Mesenteric fat pad (tissue), 1 donor: ENCODE measurements around the gene PEX7. TPM values are rescaled to one million over a fixed set of nuclear protein-coding genes. Genes with fewer than 3 reads are reported as not detected.
A peak's percentile ranks its signal among the peaks of the same experiment; 100 is the strongest.
"Not testable (repeated sequence)": the region's sequence is repeated elsewhere in the genome, so short reads cannot be mapped to it uniquely, and the experiment has no call there.

Source experiments
- DNase-seq: peaks from one replicate; pipeline ENCODE4 v3.0.0-alpha.2; 2020; ENCODE audit warnings: low spot score
- long read RNA-seq: library from polyadenylated mRNA; unstranded; transcript quantifications from one replicate; pipeline ENCODE4 v2.0.0, GENCODE V29; 2020
- total RNA-seq: library from RNA; stranded (reverse); fragmentation: NEBNext Ultra II Directional; extraction: Animal tissue kit (Norgen Biotek cat#: 25700); gene quantifications from one replicate; pipeline ENCODE4 v1.2.1, GENCODE V29; 2021
- donor health status: DM: yes; HTN: yes; CAD: no.

PEX7 gene, protein sequence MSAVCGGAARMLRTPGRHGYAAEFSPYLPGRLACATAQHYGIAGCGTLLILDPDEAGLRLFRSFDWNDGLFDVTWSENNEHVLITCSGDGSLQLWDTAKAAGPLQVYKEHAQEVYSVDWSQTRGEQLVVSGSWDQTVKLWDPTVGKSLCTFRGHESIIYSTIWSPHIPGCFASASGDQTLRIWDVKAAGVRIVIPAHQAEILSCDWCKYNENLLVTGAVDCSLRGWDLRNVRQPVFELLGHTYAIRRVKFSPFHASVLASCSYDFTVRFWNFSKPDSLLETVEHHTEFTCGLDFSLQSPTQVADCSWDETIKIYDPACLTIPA
- total RNA-seq = 5.3 TPM
- long read RNA-seq, transcript PEX7-201 (10 exons, 1,464 nt) = major isoform, 9 of 12 reads
- long read RNA-seq, partial matches to known transcripts = 0 of 12 reads
- long read RNA-seq, other reads (novel, unspliced or antisense) = 3 of 12 reads

DNA sequence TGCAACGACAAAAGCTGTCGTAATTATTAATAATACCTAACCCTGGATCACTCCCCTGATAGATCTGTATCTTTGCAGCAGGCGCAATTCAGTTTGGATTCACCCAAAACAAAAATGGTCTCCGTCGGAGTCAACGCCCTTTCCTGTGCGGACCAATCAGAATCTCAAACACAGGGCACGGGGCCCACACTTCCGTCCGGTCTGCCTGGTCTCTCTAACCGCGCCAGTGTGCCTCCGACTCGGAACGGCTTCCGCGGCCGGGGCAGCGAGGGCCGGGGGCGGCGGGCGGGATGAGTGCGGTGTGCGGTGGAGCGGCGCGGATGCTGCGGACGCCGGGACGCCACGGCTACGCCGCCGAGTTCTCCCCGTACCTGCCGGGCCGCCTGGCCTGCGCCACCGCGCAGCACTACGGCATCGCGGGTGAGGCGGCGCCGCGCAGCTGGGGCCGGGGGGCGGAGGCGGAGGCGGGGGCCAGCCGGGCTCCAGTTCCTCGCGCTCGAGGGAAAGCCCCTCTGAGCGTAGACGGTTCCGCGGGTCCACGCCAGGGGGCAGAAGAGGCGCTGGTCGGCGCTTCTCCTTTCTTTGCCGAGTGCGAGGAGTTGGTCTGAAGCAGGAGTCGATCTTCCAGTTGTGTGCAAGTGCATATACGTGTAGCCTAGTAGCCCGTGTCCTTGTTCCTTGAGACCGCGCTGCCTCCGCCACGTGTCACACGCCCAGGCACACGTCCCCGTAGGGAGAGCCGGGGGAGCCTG, at the start of gene PEX7:
TSS of gene PEX7 (plus strand) at position 217 of the 752 bp plus-strand sequence. CDS start at position 291, 74 bp downstream.
- DNase-seq = peak; percentile 95

- DNase-seq = no peak
Measured at GRCh38 chr6:136772685-136773472, 49.5 kb upstream of the PEX7 start.

- no peak for DNase-seq
Measured at GRCh38 chr6:136773473-136773796, 49.0 kb upstream of the PEX7 start.

DNA sequence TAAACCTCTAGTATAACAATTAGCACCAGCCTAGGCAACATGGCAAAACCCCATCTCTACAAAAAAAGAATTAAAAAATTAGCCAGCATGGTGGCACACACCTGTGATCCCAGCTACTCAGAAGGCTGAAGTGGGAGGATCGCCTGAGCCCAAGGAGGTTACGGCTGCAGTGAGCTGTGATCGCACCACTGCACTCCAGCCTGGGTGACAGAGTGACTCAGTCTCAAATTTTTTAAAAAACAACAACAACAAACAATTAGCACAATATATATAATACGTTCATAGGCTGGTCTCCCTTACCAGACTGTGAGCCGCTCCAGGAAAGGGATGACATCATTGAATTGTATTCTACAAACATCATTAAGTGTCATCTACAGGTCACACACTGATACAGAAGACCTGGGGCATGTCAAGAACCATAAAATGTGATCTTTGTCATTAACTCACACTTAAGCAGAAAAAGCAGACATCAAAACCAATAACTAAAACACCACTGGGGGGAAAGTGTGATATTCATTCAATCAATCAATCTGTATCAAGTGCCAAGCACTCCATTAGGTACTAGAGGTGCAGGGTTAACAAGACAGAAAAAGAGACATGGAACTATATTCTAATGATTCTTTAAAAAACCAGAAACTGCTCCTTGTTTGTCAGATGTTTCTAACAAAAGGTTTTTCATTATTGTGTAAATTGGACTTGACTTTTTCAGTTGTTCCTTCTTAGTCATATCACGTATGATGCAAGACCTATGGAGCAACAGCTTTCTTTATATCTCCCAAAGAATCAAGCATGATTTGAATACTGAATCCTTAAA, 48.0 kb upstream of the PEX7 start:
- no peak for DNase-seq

DNA sequence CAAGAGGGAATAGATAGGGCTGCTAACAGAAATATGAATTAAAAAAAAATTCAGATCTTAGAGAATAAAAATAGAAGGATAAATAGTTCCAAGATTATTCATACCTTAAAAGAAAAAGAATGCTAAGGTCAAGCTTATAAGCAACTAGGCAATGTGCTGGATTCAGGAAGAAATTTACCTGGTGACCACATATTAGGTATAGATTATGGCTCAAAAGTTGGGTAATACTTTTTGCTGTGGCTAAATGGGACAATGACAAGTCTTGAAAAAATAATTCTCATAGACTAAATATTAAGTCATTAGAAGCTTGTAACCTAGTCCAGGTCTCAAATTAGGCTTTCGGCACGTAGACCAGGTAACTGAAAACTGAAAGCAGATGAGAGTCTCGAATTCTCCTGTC, 47.3 kb upstream of the PEX7 start:
- no peak for DNase-seq

DNA sequence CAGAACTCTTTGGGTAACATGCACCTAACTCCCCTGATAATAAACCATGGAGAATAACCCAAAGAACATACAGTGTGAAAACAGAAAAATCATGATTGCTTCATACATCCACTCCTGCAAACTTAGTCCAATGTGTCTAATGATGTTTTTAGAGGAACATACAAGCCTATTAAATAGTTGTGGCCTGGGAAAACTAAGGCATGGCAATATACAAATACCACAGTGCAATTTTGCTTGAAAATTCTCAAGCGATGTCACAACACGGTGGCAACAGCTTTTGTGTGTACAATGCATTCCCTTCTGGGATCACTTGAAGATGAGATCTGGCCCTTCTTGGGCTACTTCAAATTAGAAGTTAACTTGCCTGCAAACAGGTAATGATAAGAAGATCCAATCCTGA, 46.8 kb upstream of the PEX7 start:
- DNase-seq = no peak

- no peak for DNase-seq
Measured at GRCh38 chr6:136777651-136778050, 44.7 kb upstream of the PEX7 start.

DNA sequence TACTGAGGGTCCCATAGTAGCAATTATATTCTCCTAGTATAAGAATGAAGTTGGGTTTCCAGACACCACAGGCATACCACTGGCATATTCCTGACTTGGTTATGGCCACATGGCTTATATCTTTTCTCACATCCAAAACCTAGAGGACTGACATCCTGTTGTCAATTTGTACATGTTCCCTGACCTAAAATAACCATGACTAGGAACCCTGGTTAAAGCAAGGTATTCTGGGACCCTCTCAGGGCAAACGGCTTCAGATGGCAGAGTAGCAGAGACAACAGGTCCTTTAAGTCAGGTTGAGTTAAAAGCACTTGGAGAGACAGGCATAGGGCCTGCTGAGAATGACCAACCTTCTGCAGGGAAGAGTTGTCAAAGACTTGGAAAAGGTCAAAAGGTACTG, 42.7 kb upstream of the PEX7 start:
- DNase-seq = no peak

DNA sequence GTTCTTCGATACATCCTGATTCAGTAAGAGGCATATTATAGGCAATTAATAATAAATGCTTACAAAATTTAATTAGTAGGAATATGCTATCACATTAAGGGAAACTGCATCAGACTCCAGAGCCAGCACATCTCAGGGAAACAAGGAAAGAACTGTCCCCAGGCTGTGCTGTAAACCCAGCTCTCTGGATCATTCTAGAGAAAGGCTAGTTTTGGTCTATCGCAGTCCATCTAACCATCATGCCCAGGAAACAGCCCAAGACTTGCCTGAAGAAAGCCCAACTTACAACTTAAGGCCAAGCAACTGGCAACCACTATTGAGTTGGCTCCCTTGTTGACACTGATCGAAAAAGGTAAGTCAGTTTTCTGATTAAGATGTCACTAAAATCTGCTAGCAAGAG, 41.4 kb upstream of the PEX7 start:
- DNase-seq = no peak

DNA sequence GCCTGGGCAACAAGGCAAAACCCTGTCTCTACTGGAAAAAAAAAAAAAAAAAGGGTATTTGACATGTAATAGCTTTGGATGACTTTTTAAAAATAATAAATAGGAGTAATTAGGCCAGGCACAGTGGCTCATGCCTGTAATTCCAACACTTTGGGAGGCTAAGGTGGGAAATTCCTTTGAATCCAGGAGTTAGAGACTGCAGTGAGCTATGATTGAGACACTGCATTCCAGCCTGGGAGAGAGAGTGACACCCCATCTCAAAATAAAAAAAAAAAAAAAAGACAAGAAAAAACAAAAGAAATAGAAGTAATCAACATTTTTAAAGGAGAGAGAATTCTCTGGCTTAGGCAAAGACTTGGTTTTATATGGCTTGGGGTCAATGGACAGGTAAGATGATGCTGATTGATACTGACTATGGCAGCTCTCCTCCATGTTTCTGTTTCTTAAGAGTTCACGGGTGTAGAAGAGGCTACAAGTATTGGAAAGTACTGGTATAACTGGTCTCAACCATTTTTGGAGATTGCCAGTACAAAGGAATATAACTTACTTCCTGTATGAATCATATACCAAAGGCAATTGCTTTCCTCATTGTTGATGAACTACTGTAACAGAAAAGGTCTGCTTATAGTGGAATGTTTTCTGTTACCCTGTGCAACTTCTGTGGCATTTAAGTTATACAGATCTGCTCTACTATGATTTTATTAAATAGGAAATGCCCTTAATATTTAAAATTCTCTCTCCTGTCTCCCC, 40.2 kb upstream of the PEX7 start:
- no peak for DNase-seq

DNA sequence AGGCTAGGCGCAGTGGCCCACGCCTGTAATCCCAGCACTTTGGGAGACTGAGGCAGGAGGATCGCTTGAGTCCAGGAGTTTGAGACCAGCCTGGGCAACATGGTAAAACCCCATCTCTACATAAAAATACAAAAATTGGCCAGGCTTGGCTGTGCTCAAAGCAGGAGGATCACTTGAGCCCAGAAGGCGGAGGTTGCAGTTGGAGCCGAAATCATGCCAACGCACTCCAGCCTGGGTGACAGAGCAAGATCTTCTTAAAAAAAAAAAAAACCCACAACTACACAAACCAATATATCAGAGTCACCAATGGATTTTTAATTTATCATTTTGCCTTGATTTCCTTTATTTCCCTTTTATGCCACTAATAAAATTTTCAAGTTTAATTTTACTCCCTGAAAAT, 39.4 kb upstream of the PEX7 start:
- no peak for DNase-seq

GRCh38 chr6:136783495-136784270, 38.7 kb upstream of the PEX7 start:
- no peak for DNase-seq

GRCh38 chr6:136784271-136784664, 38.1 kb upstream of the PEX7 start:
- no peak for DNase-seq

GRCh38 chr6:136784910-136785746, 37.3 kb upstream of the PEX7 start:
- no peak for DNase-seq

DNA sequence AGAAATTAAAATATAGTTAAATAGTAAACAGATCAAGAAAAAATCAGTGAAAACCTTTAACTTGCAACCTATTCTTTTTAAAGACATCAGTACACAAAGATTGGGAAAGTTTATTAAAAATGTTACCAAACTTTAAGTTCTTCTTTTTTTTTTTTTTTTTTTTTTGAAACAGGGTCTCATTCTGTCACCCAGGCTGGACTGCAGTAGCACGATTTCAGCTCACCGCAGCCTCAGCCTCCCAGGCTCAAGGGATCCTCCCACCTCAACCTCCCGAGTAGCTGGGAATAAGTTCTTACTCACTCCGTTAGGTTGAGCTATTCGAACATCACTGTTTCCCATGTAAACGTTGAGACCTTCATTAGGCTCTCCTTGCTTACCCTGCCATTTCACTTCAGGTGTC, 35.7 kb upstream of the PEX7 start:
- no peak for DNase-seq

- DNase-seq = no peak
Measured at GRCh38 chr6:136787726-136788068, 34.7 kb upstream of the PEX7 start.

- no peak for DNase-seq
Measured at GRCh38 chr6:136788069-136788902, 34.1 kb upstream of the PEX7 start.

GRCh38 chr6:136789440-136789839, 33.0 kb upstream of the PEX7 start:
- not testable (repeated sequence) for DNase-seq
